ENCODE measurements around the gene DNAJB8. TPM values are rescaled to one million over a fixed set of nuclear protein-coding genes. Genes with fewer than 3 reads are reported as not detected.

Gene DNAJB8
- total RNA-seq, 1 experiment from 2014 or later = not detected

- DNase-seq (ENCODE audit: extremely low read depth, low read depth) = no peak
Observed at GRCh38 chr3:128430301-128430700, 36.4 kb downstream of the DNAJB8 start.

- no peak for DNase-seq (ENCODE audit: extremely low read depth, low read depth)
Observed at GRCh38 chr3:128429751-128430150, 36.9 kb downstream of the DNAJB8 start.

- DNase-seq (ENCODE audit: extremely low read depth, low read depth) = no peak
Observed at GRCh38 chr3:128429275-128429674, 37.4 kb downstream of the DNAJB8 start.

GRCh38 chr3:128427872-128428822 lies 38.5 kb downstream of the DNAJB8 start:
- no peak for DNase-seq (ENCODE audit: extremely low read depth, low read depth)

GRCh38 chr3:128427175-128427857 lies 39.4 kb downstream of the DNAJB8 start:
- DNase-seq (ENCODE audit: extremely low read depth, low read depth) = no peak

- DNase-seq (ENCODE audit: extremely low read depth, low read depth) = peak; percentile 17
Observed at GRCh38 chr3:128426128-128426921, 40.4 kb downstream of the DNAJB8 start.

- DNase-seq (ENCODE audit: extremely low read depth, low read depth) = no peak
Observed at GRCh38 chr3:128425846-128426127, 40.9 kb downstream of the DNAJB8 start.

GRCh38 chr3:128425142-128425845 lies 41.4 kb downstream of the DNAJB8 start:
- DNase-seq (ENCODE audit: extremely low read depth, low read depth) = no peak

GRCh38 chr3:128424508-128425069 lies 42.1 kb downstream of the DNAJB8 start:
- no peak for DNase-seq (ENCODE audit: extremely low read depth, low read depth)

GRCh38 chr3:128423525-128424147 lies 43.1 kb downstream of the DNAJB8 start:
- no peak for DNase-seq (ENCODE audit: extremely low read depth, low read depth)

GRCh38 chr3:128422762-128423524 lies 43.7 kb downstream of the DNAJB8 start:
- DNase-seq (ENCODE audit: extremely low read depth, low read depth) = no peak

- no peak for DNase-seq (ENCODE audit: extremely low read depth, low read depth)
Observed at GRCh38 chr3:128421966-128422365, 44.7 kb downstream of the DNAJB8 start.

- no peak for DNase-seq (ENCODE audit: extremely low read depth, low read depth)
Observed at GRCh38 chr3:128421439-128421836, 45.3 kb downstream of the DNAJB8 start.

- DNase-seq (ENCODE audit: extremely low read depth, low read depth) = no peak
Observed at GRCh38 chr3:128420720-128421438, 45.8 kb downstream of the DNAJB8 start.

- no peak for DNase-seq (ENCODE audit: extremely low read depth, low read depth)
Observed at GRCh38 chr3:128420289-128420688, 46.4 kb downstream of the DNAJB8 start.

GRCh38 chr3:128419311-128419710 lies 47.4 kb downstream of the DNAJB8 start:
- DNase-seq (ENCODE audit: extremely low read depth, low read depth) = no peak

- no peak for DNase-seq (ENCODE audit: extremely low read depth, low read depth)
Observed at GRCh38 chr3:128418900-128419299, 47.8 kb downstream of the DNAJB8 start.

GRCh38 chr3:128416578-128417211 lies 50.0 kb downstream of the DNAJB8 start:
- peak; percentile 58 for DNase-seq (ENCODE audit: extremely low read depth, low read depth)
